GM21737 (cell line): ENCODE data around the gene EIF4E1B.

Experiments used
- ATAC-seq: cut with Tn5 transposase; IDR thresholded peaks from one replicate; pipeline ENCODE4 v1.9.1; 2021; ENCODE audit warnings: mild to moderate bottlenecking, moderate library complexity; ENCODE audit not compliant: unreplicated experiment

Gene EIF4E1B

DNA sequence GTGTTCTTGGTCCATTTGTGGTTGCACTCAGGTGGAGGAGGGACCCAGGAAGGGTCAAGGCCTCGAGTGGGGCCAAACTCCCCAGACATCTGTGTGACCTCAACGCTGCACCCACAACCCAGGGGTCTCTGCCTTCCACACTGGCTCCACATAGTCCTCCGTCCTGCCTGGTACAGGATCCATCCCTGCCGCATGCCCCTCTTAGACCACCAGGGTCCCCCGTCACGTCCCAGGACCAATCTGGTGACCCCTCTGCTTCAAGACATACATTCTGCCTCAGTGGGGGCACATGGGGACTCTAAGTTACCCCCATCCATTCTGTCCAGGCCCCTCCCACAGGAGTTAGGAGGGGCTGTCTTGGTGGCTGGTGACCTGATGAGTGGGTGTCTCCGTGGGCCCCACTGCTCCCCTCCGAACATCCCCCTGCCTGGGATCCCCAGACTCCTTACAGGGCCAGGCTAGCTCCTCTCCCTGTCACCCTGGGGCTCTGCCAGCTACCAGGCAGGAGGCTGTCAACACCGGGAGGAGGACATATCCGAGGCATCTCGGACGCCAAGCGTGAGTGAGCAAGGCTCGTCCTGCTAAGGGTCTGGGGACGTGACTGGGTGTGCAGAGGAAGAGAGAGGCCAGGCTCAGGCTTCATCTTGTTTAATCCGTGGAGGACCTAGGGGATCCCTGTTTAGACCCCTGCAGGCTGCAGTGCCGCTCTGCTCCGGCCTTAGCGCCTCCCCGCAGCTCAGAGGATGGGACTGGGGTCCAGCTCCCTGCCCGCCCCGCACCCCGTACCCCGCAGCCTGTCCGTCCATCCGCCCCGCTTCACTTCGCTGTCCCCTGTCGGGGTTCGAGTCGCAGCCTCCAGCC, 49.1 kb downstream of the EIF4E1B start:
- ATAC-seq: no peak

DNA sequence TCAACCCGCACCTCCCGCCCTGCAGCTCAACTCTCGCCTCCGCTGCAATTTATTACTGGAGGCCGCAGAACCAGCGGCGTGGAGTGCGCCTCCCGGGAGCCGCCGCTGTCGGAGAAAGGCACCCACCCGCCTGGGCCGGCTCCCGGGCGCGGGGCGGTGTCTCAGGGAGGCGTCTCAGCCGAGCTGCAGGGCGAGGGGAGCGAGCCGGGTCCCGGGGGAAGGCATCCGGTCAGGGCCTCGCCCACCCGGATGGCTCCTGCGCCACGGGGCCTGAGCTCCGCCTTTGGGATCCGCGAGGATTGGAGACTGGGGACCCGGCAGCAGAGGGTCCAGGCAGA, 49.7 kb downstream of the EIF4E1B start:
- no peak for ATAC-seq

DNA sequence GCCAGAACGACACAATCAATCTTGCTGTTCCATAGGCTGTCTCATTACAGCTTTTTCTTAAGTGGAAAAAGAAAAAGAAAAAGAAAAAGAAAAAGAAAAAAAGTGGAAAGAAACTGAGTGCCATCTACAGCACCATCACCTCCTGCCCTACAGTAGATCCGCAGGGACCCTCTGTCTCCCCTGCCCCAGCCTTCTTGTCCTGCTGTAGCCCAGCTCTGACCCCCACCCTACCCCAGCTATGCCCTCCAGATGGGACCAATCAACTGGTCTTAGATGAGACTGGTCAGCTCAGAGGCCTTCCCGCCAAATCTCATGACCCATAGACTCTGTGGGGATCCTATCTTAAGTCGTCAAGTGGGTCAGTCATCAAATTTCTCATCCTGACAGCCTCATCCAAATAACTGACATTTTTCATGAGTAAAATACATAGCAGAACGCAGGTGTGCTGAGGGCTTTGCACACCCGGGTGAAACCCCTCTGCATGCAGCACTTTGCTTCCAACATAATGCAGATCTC, 51.6 kb downstream of the EIF4E1B start:
- ATAC-seq: no peak

DNA sequence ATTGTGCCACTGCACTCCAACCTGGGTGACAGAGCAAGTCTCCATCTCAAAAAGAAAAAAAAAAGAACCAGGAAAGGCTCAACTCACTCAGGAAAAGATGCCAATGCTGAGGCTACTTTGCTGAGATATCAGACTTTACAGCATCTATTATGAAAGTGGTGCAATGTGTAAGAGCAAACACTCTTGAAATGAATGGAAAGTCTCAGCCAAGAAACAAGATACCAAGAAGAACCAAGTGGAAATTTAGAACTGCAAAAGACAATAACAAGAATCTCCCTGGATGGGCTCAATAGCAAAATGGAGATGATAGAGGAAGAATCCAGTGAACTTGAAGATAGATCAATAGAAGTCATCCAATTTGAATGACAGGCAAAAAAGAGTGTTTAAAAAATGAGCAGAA, 54.5 kb downstream of the EIF4E1B start:
- no peak for ATAC-seq

DNA sequence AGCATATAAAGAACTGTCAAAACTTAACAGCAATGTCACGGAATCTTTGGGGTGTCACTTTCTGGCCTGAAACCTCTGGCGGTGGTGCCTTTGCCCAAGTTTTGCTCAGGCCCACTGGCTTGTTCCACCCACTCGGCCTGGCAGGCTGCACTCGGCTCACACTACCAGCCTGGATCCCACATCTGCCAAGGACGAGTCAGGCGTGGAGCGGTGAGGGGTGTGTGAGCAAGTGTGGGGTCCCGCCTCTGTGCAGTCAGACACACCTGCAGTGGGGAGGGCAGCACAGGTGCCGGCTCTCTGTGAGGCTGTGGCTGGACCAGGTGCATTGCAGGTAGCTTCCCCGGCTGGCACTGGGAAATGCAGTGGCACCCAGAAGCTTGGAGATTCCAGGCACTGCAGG, 56.8 kb downstream of the EIF4E1B start:
- no peak for ATAC-seq

DNA sequence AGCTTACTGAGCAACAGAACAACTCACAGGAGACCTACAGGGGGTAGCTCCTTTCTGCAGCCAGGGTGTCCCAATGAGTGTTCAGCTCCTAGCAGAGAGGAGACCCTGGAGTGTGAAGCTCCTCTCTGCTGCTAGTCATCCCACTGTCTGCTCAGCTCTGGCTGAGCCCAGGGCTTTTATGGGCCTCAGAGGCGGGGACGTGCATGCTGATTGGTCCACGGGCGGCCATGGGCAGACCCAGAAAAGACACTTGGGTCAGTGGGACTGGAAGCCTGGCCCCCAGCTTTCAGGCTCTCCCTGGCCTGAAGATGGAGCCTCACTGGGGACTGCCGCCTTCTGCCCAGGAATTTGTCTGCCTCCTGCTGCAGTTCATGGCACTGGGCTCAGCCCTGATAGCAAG, 57.4 kb downstream of the EIF4E1B start:
- no peak for ATAC-seq

DNA sequence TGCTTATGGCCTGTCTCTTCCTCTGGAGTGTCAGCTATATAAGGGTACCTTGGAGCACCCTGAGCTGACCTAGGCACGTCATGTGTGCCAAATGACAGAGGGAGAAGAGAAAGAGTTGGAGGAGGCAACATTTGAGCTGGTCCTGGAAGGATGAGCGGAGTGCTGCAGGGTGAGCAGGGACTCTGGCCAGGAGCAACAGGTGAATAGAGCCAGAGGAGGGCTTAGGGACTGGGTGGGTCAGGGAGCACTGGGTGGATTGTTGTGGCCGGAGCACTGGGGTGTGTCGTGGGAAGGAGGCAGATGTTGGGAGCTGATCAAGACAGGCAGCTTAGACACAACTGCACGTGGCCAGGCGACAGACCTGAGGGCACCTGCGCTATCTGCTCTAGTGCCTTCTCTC, 60.4 kb downstream of the EIF4E1B start:
- ATAC-seq: no peak

DNA sequence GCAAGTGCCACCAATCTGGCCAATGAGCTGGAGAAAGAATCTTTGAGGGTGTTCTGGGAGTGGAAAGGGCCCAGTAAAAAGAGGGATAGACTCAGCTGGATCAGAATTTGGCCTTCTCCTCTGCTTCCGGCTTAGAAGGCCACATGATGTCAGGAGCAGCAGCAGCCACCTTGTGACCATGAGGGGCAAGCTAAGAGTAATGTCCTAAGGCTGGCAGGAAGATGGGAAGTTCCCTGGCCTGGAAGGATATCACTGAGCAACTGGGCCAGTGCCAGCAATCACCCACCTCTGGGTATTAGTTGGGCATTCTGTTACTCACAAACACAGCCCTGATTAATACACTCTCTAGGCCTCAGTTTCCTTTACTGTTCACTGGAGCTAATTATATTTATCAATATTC, 61.0 kb downstream of the EIF4E1B start:
- no peak for ATAC-seq

- ATAC-seq: no peak
Measured at GRCh38 chr5:176692326-176692725, 61.9 kb downstream of the EIF4E1B start.

GRCh38 chr5:176692839-176693476, 62.5 kb downstream of the EIF4E1B start:
- ATAC-seq: no peak

DNA sequence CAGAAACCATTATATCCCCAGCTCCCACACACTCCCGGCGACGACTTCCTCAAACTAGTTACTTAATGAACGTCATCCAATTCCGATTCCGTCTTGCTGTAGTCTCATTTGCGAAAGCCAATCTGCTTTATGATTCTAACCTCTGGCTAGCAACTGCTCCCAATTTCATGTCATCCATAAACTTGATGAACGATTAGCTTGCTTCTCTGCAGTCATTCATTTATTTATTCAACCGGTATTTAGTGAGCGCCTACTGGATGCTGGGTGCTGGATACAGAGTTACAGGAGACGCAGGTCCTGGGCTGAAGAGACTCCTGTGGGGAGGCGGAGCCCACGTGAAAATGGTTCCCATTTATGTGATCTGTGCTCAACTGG, 63.0 kb downstream of the EIF4E1B start:
- ATAC-seq: no peak

GRCh38 chr5:176694146-176694545, 63.7 kb downstream of the EIF4E1B start:
- ATAC-seq: no peak

DNA sequence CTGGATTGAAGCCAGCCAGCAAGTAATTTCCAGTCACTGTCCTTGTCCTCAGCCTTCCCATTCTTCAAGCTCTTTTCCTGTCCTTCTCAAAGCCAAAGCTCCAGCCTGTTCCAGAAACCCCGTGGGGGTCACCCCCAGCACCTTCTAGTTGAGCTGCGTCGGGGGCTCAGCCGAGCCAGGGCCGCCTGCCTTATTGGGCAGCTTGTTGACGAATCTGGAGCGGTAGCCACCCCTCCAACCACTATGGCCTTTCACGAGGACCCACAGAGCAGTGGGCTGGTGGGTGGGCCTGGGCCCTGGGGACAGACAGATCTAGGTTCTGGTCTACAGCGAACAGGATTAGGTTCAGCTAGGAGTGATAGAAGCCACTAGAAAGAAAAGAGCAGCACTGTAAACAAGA, 64.2 kb downstream of the EIF4E1B start:
- no peak for ATAC-seq

DNA sequence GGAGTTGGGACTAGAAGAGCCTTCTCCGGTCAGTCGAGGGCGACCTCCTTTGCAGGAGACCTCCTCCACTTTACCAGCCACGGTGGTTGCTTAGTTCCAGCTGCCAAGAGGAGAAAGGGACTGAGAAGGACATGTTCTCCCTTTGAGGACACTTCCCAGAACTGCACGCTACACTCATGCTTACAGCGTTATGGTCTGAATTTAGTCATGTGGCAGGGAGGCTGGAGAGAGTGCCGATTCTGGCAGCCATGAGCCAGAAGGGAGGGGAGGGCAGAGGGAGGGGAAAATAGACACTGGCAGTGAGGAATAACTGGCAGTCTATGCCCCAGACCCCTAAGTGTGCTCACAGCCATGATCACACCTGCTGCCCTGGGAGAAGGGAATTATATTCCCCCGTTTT, 64.6 kb downstream of the EIF4E1B start:
- ATAC-seq: no peak
